HFFc6 (cell line): ENCODE results near the gene MARS1. TPM values are rescaled to one million over a fixed set of nuclear protein-coding genes. Genes with fewer than 3 reads are reported as not detected.

ENCODE experiments used
- DNase-seq: peaks from one replicate; pipeline ENCODE4 v3.0.0-alpha.2; 2018
- H3K27ac Mint-ChIP-seq: 2 replicates; pipeline ENCODE4 v1.8.0; 2020; ENCODE audit warnings: mild to moderate bottlenecking, mixed read lengths
- H3K27me3 Mint-ChIP-seq: 2 replicates; pipeline ENCODE4 v1.8.0; 2021; ENCODE audit warnings: mild to moderate bottlenecking, moderate library complexity, mixed read lengths; ENCODE audit not compliant: insufficient read depth
- H3K36me3 Mint-ChIP-seq: 2 replicates; pipeline ENCODE4 v1.8.0; 2021; ENCODE audit warnings: low read depth, mixed read lengths
- H3K4me1 Mint-ChIP-seq: 2 replicates; pipeline ENCODE4 v1.8.0; 2020; ENCODE audit warnings: low read depth, mixed read lengths
- H3K4me3 Mint-ChIP-seq: 2 replicates; pipeline ENCODE4 v1.8.0; 2020; ENCODE audit warnings: mild to moderate bottlenecking, moderate library complexity, mixed read lengths
- H3K9me3 Mint-ChIP-seq: 2 replicates; pipeline ENCODE4 v1.8.0; 2020; ENCODE audit warnings: mild to moderate bottlenecking, mixed read lengths
- CTCF ChIP-seq: fragments of 200-600 bp; sonication (generic); IDR thresholded peaks from 2 replicates; pipeline ENCODE4 v1.5.0; 2021; ENCODE audit warnings: antibody characterized with exemption, mild to moderate bottlenecking
- total RNA-seq, 6 experiments: library from RNA; stranded (reverse); fragmentation: NEBNext Ultra II Directional; extraction: Animal tissue kit (Norgen Biotek cat#: 25700); gene quantifications; 2 replicates in 1 of 6; 3 replicates in 5 of 6; pipeline ENCODE4 v1.2.3, GENCODE V29; 2021

The MARS1 gene
- total RNA-seq, 6 experiments from 2014 or later, result 179 to 207 (median 193) TPM

- peaks cover 27% of the 10 kb centered on the region for H3K36me3 Mint-ChIP-seq
- peak overlapping the region; percentile 56 for H3K27ac Mint-ChIP-seq
- TF ChIP-seq CTCF, result no peak
- H3K9me3 Mint-ChIP-seq, result no peaks in the 10 kb centered on the region
- H3K27me3 Mint-ChIP-seq, result peaks cover 6% of the 10 kb centered on the region; the same call in 1 of the 2 replicates
- no peak for DNase-seq
- peaks cover 5% of the 10 kb centered on the region for H3K4me1 Mint-ChIP-seq
- H3K4me3 Mint-ChIP-seq, result no peak overlapping the region
Measured at GRCh38 chr12:57529831-57530230, 42.0 kb downstream of the MARS1 start.

- Mint-ChIP-seq H3K4me3 (no peak overlapping the region), H3K27me3 (peaks cover 2% of the 10 kb centered on the region; the same call in 1 of the 2 replicates), H3K27ac (peak overlapping the region; percentile 56), H3K4me1 (no peaks in the 10 kb centered on the region), H3K9me3 (no peaks in the 10 kb centered on the region), H3K36me3 (peaks cover 35% of the 10 kb centered on the region)
- no peak for TF ChIP-seq CTCF
- DNase-seq, result no peak
Measured at GRCh38 chr12:57530396-57531142, 42.7 kb downstream of the MARS1 start.

- Mint-ChIP-seq H3K36me3 (peaks cover 37% of the 10 kb centered on the region), H3K27ac (no peak overlapping the region), H3K4me3 (no peak overlapping the region), H3K9me3 (no peaks in the 10 kb centered on the region), H3K27me3 (no peaks in the 10 kb centered on the region), H3K4me1 (no peaks in the 10 kb centered on the region)
- DNase-seq, result no peak
- no peak for TF ChIP-seq CTCF
Measured at GRCh38 chr12:57531836-57532235, 44.0 kb downstream of the MARS1 start.

- H3K4me3 Mint-ChIP-seq, result no peak overlapping the region
- H3K36me3 Mint-ChIP-seq, result peaks cover 39% of the 10 kb centered on the region
- H3K9me3 Mint-ChIP-seq, result no peaks in the 10 kb centered on the region
Measured at GRCh38 chr12:57533108-57533507, 45.2 kb downstream of the MARS1 start.

GRCh38 chr12:57534250-57534649 lies 46.4 kb downstream of the MARS1 start:
- no peaks in the 10 kb centered on the region for H3K27me3 Mint-ChIP-seq
- no peaks in the 10 kb centered on the region for H3K9me3 Mint-ChIP-seq
- H3K27ac Mint-ChIP-seq, result no peak overlapping the region
- H3K36me3 Mint-ChIP-seq, result peaks cover 48% of the 10 kb centered on the region
- no peaks in the 10 kb centered on the region for H3K4me1 Mint-ChIP-seq
- no peak overlapping the region for H3K4me3 Mint-ChIP-seq
- TF ChIP-seq CTCF, result no peak
- no peak for DNase-seq

More at GRCh38 chr12:57533108-57533507, 45.2 kb downstream of the MARS1 start:
- no peaks in the 10 kb centered on the region for H3K27me3 Mint-ChIP-seq
- H3K4me1 Mint-ChIP-seq, result no peaks in the 10 kb centered on the region
- TF ChIP-seq CTCF, result no peak
- no peak for DNase-seq
- H3K27ac Mint-ChIP-seq, result no peak overlapping the region
